ENCODE measurements around the gene SLBP.

SLBP gene

DNA sequence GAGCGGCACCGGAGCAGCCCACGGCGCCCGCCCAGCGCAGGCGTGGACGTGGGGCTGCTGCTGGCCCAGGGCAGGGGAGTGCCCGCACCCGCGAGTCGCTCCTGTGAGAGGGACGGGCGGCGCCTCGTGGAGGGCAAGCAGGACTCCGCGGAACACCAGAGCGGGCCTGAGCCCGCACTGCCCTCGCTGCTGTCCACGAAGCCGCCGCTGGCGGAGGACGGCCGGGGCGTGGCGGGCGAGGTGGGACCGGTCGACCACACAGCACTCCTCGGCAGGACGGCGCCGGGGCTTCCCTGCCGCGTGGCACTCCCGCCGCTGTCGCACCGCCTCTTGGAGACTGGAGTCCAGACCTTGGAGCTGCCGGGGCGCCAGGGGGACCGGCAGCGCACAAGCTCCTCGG, 57.0 kb downstream of the SLBP start:
- no peak for DNase-seq (ENCODE audit: low read depth in 3 of 3)

DNA sequence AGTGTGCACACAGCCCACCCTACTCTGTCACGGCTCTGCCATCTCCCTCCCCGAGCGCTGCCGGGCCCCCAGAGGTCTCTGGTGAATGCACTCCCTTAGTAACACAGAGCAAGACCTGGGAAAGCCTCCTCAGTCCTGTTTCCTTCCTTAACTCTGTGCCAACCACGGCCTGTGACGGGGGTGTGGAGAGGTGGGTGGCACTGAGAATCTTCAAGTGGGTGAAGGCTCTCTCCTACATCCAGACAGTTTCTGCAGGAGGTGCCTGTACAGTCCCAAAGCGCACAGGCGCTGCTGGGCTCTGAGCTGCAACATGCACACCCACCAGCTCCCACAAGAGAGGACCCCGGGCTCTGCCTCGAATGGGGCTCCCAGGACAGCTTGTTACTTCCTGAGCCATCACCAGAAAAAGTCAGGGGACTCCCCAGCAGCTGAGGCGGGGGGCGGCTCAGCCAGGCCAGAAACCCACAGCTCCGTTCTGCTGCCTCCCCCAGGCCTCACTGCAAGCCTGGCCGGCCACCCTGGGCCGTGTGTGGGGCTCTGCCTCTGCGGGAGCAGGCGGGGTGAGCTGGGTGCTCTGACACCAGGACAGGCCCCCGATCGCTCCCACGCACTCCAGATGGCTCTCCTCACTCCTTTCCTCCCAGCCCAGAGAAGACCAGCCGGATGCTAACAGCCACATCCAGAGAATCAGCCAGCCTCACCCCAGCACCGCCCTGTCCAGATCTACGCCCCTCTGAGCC, 57.7 kb downstream of the SLBP start:
- DNase-seq (ENCODE audit: low read depth in 3 of 3): no peak

DNA sequence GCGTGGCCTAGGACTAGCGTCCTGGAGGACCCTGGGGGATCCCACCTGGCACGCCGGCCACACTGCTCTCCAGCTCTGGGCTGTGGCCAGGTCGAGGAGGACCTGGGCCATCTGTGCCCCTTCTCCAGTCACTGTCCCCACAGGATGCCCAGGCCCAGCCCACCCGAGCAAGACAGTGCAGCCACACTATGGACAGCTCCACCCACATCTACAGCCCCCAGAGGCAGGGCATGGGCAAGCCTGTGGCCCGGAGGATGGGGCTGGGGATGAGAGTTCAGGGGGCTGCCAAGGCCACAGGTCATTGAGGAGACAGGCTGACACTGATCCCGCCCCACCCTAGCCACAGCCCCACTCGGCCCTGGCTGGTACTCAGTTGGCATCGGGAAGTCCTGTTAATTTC, 58.3 kb downstream of the SLBP start:
- DNase-seq (ENCODE audit: low read depth in 3 of 3): no peak

DNA sequence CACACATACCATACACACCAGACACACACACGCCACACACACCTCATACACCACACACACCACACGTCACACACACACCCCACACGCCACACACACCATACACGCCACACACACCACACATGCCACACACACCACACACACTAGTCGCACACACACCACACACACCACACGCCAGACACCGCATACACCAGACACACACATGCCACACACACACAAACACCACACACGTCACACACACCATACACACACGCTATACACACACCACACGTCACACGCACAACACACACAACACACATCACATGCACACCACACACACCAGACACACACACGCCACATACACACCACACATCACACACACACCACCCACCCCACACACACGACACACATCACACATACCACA, 60.0 kb downstream of the SLBP start:
- DNase-seq (ENCODE audit: low read depth in 3 of 3): no peak

DNA sequence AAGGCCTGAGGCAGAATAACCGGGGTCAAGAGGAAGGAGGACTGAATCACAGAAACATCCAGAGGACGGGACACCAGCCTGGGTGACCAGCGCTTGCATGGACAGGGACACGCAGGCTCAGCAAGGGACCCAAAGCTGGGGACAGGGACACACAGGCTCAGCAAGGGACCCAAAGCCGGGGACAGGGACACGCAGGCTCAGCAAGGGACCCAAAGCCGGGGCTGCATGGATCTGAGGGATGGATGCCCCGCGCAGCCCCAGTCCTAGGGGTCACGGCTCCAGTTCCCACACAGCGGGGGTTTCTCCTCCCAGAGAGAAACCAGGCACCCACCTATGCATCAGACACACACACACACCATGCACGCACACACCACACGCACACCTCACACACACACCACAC, 60.5 kb downstream of the SLBP start:
- no peak for DNase-seq (ENCODE audit: low read depth in 3 of 3)

DNA sequence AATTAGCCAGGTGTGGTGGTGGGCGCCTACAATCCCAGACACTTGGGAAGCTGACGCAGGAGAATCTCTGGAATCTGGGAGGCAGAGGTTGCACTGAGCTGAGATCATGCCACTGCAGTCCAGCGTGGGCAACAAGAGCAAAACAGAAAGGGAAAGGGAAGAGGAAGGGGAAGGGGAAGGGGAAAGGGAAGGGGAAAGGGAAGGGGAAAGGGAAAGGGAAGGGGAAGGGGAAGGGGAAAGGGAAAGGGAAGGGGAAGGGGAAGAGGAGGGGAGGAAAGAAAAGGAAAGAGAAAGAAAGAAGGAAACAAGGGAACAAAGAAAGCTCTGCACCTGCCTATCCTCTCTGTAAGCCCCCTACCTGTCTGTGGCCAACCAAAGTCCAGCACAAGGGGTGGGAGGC, 63.2 kb downstream of the SLBP start:
- DNase-seq (ENCODE audit: low read depth in 3 of 3): no peak

DNA sequence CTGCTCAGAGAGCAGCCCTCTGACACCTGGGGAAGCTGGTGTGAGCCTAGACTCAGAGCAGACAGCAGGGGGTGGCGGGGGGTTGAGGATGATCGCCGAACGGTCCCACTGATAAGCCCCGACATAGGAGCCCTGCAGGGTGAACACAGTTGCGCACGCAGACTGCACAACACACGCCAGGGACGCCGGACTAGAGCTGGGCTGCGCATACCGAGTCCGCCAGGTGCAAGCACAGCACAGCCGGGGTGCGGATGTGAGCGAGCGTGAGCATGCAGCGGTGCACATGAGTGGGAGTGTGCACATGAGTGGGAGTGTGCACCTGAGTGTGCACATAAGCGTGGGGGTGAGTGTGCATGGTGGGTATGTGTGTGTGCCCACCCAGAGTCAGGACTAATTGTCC, 64.7 kb downstream of the SLBP start:
- no peak for DNase-seq (ENCODE audit: low read depth in 3 of 3)

DNA sequence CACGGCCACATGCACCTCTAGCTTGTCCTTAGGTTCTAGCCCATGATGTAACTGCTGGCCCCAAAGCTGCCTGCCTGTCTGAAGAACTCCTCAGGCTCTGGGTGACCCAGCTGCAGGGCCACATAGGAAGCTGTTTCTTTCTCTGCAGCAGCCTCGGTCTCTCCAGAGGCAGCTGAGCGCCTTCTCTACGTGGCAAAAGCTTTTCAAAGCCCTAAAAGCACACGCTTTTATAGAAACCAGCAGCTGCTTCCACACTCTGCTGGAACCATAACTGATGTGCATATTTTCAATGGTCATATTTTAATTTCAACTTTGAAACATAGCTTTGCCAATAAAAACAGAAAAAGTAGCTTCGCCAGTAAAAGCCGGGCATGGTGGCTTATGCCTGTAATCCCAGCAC, 65.4 kb downstream of the SLBP start:
- DNase-seq (ENCODE audit: low read depth in 3 of 3): no peak

DNA sequence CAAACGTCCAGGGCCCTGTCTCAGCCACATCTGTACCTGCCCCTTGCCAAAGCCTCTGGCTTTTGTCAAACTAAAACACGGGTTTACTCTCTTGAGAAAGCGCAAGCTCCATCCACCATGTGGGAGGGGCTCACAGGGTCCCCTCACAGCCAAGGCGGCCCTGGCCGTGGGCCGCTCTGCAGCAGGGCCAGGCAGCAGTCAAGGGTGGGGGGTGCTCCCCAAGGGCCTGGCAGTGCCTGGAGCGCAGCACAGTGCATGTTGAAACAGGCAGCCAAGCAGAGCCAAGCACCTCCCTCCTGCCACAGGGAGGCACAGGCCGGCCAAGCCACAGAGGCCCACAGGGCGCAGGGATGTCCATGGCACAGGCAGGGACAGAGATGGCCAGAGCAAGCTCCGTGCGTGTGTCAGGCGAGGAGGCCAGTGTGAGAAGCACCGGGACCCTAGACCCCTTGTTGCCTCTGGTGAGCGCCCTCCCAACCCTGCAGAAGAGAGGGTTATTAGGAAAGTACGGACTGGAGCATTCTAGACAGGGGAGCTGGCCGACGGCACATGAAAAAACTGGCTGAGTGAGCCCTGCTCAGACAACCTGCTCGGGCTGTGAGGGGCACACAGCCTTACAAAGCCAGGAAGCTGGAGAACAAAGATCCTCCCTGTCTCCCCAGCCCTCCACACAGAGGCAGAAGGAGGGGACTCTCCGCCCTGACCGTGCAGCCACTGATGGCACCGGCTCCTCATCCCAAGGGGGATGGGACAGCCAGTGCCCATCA, 67.0 kb downstream of the SLBP start:
- DNase-seq (ENCODE audit: low read depth in 3 of 3): no peak

DNA sequence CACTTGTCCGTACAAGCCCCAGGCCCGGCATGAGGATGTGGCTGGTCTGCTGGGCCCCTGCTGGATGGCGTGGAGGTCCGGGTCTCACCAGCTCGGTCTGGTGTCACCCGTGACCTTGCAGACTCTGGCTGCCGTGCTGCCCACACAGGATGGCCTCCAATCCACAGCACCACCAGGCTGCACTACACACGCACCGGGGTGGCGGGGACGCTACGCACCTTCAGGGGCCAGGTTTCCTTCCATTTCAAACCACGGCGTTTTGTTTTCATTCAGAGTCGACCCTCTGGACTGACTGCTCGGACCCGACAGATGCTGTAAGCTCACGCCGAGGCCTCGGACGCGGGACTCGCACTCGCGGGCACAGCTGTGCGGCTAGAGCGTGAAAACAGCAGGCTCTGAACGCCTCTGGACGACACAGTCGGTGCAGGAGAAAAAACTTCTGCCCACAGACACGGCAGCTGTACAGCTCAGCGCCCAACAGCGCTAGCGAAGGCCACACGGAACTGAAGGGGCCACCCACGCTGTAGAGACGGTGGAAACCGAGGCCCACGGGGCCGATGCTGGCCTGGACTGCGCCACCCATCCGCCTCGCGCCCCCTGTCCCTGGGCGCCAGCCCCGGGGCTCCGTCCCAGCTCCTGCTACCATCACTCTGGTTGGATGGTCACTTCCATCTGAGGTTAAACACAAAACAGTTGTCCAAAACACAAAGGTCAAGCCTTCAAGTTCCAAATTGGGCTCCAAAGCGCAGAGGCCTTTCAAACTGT, 68.0 kb downstream of the SLBP start:
- DNase-seq (ENCODE audit: low read depth in 3 of 3): no peak

All from stimulated activated CD4-positive, alpha-beta T cell treated with anti-CD3 and anti-CD28 coated beads, TNF-alpha, amount 100 ng/mL, for 24 hours (primary cell).